Measurements from ENCODE around the gene ZNF107.

Gene ZNF107

DNA sequence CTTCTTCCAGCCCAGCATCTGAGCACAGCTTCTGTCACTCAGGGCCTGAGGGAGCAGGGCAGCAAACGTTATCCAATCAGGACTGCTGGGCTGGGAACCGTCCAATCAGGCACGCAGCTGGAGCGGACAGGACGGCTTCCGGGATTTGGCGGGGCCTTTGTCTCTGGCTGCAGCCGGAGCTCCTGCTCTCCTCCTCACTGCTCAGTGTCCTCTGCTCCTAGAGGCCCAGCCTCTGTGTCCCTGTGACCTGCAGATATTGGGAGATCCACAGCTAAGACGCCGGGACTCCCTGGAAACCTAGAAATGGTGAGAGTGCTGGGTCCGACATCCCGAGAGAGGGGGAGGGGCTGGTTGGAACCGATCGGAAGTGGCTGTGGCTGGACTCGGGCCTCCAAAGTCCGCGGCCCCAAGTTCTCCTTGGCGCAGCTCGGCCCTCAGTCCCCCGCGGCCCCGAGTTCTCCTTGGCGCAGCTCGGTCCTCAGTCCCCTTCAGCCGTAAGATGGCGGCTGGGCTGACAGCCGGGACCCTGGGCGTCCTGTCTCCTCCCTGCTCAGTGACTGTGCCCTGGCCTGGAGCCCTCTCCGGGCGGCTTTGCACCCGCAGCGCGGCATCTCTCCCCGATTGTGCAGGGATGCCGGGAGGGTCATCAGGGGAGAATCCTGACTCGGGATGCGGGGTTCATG is at the start of gene ZNF107:
TSS of gene ZNF107 (plus strand) at position 154 of the 683 bp plus-strand sequence. CDS start at position 304, 150 bp downstream.
- no peaks in the 10 kb centered on the region for H3K27me3 Mint-ChIP-seq
- H3K36me3 Mint-ChIP-seq (ENCODE audit: low read depth) = peaks cover 49% of the 10 kb centered on the region
- peaks cover 61% of the 10 kb centered on the region for H3K4me1 Mint-ChIP-seq (ENCODE audit: low read depth)
- peak within 1 kb of the TSS; percentile 94 for H3K27ac Mint-ChIP-seq
- H3K4me3 Mint-ChIP-seq = peak within 1 kb of the TSS; percentile 95
- H3K9me3 Mint-ChIP-seq = peaks cover 16% of the 10 kb centered on the region

DNA sequence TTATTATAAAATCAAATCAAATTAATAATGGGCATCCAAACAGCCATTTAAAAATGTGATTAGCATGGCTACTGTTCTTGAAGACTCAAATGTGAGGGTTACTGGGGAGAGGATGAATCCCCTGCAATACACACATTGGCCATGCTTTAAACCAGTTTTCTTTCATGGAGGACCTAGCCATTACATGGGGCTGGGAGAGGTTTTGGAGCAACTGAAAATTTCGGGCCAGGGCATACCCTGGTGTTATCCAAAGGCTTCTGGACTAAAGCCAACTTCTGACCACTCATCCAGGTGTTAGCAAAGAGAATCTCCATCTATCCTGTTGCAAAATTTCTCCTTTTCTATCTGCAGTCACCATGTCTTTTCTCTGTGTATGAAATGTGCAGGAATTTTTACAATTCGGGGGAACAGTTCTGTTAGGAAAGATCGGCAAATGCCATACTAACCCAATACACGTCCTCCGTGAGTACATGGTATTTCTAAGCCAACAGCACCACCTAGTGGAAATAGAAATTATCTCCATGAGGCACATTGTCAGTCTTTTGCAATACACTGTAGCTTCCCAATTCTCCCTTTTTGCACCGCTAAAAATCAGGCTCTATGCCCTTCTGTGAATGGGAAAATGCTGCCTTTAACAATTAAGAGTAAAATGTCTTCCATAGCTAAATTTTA is 47.0 kb upstream of the ZNF107 start:
- no peaks in the 10 kb centered on the region for H3K9me3 Mint-ChIP-seq
- H3K4me3 Mint-ChIP-seq = no peak overlapping the region
- H3K36me3 Mint-ChIP-seq (ENCODE audit: low read depth) = no peaks in the 10 kb centered on the region
- H3K27me3 Mint-ChIP-seq = no peaks in the 10 kb centered on the region
- H3K27ac Mint-ChIP-seq = no peak overlapping the region
- no peaks in the 10 kb centered on the region for H3K4me1 Mint-ChIP-seq (ENCODE audit: low read depth)

DNA sequence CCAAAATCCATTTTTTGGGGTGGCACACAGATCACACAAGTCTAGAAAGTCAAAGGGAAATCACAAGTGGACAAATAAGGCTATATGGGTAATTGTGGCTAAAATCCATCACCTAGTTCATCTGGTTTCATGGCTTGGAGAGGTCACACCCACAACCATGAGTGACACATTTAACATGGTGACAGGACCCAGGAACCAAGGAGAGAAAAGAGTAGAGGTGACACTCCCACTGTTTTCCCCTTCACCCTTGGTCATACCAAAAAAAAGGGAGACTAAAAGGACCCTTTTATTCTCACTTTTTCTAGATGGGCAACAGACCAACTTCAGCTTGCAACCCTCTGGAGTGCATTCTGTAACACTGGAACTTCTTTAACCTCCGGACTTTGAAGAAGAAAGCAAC is 46.2 kb upstream of the ZNF107 start:
- Mint-ChIP-seq H3K4me3 (no peak overlapping the region), H3K36me3 (ENCODE audit: low read depth) (no peaks in the 10 kb centered on the region), H3K27ac (no peak overlapping the region), H3K27me3 (no peaks in the 10 kb centered on the region), H3K4me1 (ENCODE audit: low read depth) (no peaks in the 10 kb centered on the region), H3K9me3 (no peaks in the 10 kb centered on the region)

GRCh38 chr7:64621656-64622055 is 44.3 kb upstream of the ZNF107 start:
- no peaks in the 10 kb centered on the region for H3K36me3 Mint-ChIP-seq (ENCODE audit: low read depth)
- H3K9me3 Mint-ChIP-seq = no peaks in the 10 kb centered on the region
- no peak overlapping the region for H3K27ac Mint-ChIP-seq
- no peaks in the 10 kb centered on the region for H3K27me3 Mint-ChIP-seq
- H3K4me3 Mint-ChIP-seq = no peak overlapping the region
- H3K4me1 Mint-ChIP-seq (ENCODE audit: low read depth) = peaks cover 4% of the 10 kb centered on the region

- no peaks in the 10 kb centered on the region for H3K36me3 Mint-ChIP-seq (ENCODE audit: low read depth)
- no peaks in the 10 kb centered on the region for H3K27me3 Mint-ChIP-seq
- no peaks in the 10 kb centered on the region for H3K9me3 Mint-ChIP-seq
- H3K4me1 Mint-ChIP-seq (ENCODE audit: low read depth) = peaks cover 4% of the 10 kb centered on the region
- no peak overlapping the region for H3K27ac Mint-ChIP-seq
- no peak overlapping the region for H3K4me3 Mint-ChIP-seq
These were observed 40.5 kb upstream of the ZNF107 start for GRCh38 chr7:64625114-64626082.

- no peak overlapping the region for H3K4me3 Mint-ChIP-seq
- H3K9me3 Mint-ChIP-seq = no peaks in the 10 kb centered on the region
- H3K27me3 Mint-ChIP-seq = no peaks in the 10 kb centered on the region
- no peak overlapping the region for H3K27ac Mint-ChIP-seq
- no peaks in the 10 kb centered on the region for H3K36me3 Mint-ChIP-seq (ENCODE audit: low read depth)
- peaks cover 4% of the 10 kb centered on the region for H3K4me1 Mint-ChIP-seq (ENCODE audit: low read depth)
These were observed 39.9 kb upstream of the ZNF107 start for GRCh38 chr7:64626083-64626469.

DNA sequence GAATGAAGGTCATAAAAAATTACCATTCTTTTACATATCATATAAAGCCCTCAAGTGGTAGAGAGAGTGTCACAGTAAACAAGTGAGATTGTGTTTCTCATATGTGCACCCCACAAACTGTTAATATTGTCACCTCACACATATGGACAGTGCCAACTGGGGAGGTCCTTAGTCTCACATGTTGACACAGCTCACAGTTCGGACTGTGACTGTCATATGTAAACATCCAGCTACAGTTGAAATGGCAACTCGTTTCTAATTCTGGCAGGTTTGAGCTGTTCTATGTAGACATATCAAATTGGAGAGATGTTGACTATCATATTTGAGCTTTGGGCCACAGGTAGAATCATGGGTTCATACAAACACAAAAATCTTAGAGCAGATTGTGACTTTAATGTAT is 39.4 kb upstream of the ZNF107 start:
- no peaks in the 10 kb centered on the region for H3K27me3 Mint-ChIP-seq
- no peaks in the 10 kb centered on the region for H3K9me3 Mint-ChIP-seq
- H3K4me1 Mint-ChIP-seq (ENCODE audit: low read depth) = peaks cover 4% of the 10 kb centered on the region
- H3K27ac Mint-ChIP-seq = no peak overlapping the region
- H3K36me3 Mint-ChIP-seq (ENCODE audit: low read depth) = no peaks in the 10 kb centered on the region
- H3K4me3 Mint-ChIP-seq = no peak overlapping the region

GRCh38 chr7:64628192-64628591 is 37.7 kb upstream of the ZNF107 start:
- no peak overlapping the region for H3K27ac Mint-ChIP-seq
- H3K27me3 Mint-ChIP-seq = no peaks in the 10 kb centered on the region
- no peaks in the 10 kb centered on the region for H3K9me3 Mint-ChIP-seq
- H3K36me3 Mint-ChIP-seq (ENCODE audit: low read depth) = no peaks in the 10 kb centered on the region
- peaks cover 4% of the 10 kb centered on the region for H3K4me1 Mint-ChIP-seq (ENCODE audit: low read depth)
- no peak overlapping the region for H3K4me3 Mint-ChIP-seq

DNA sequence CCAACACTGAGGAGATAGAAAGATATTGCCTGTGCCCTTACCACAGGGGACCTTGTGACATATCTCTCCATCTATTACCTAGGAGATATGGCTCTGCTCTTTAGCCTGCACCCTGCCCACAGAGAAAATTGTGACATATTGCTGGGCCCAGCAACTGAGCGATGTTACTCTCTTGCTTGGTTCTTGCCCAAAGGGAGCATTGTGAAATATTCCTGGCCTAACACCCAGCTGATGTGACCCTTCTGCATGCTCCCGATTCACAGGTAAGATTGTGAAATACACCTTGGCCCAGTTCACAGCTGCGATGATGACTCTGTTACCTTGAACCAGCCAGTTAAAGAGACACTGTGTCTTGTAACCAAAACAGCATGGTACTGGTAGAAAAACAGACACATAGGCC is 37.2 kb upstream of the ZNF107 start:
- Mint-ChIP-seq H3K4me3 (no peak overlapping the region), H3K27me3 (no peaks in the 10 kb centered on the region), H3K27ac (no peak overlapping the region), H3K36me3 (ENCODE audit: low read depth) (no peaks in the 10 kb centered on the region), H3K4me1 (ENCODE audit: low read depth) (peaks cover 4% of the 10 kb centered on the region), H3K9me3 (no peaks in the 10 kb centered on the region)

DNA sequence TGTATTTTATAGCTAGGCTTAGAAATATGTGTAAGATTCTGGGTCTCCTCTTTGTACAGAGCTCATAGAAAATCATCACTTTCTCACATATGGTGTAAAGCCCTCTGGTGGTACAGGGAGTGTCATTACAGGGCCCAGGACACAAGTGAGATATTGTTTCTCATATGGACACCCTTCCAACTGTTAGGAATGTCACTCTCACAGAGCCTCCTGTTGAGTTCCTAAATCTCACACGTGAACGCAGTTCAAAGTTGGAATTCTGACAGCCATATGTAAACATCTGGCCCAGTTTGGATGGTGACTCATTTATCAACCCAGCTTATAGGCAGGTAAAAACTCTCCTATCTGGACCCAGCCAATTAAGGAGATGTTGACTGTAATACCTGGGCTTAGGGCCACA is 35.4 kb upstream of the ZNF107 start:
- no peak overlapping the region for H3K4me3 Mint-ChIP-seq
- H3K9me3 Mint-ChIP-seq = no peaks in the 10 kb centered on the region
- no peak overlapping the region for H3K27ac Mint-ChIP-seq
- peaks cover 4% of the 10 kb centered on the region for H3K4me1 Mint-ChIP-seq (ENCODE audit: low read depth)
- H3K36me3 Mint-ChIP-seq (ENCODE audit: low read depth) = no peaks in the 10 kb centered on the region
- no peaks in the 10 kb centered on the region for H3K27me3 Mint-ChIP-seq

- H3K9me3 Mint-ChIP-seq = no peaks in the 10 kb centered on the region
- H3K4me3 Mint-ChIP-seq = no peak overlapping the region
- no peak overlapping the region for H3K27ac Mint-ChIP-seq
- H3K36me3 Mint-ChIP-seq (ENCODE audit: low read depth) = no peaks in the 10 kb centered on the region
- no peaks in the 10 kb centered on the region for H3K4me1 Mint-ChIP-seq (ENCODE audit: low read depth)
- no peaks in the 10 kb centered on the region for H3K27me3 Mint-ChIP-seq
These were observed 33.9 kb upstream of the ZNF107 start for GRCh38 chr7:64632029-64632428.

GRCh38 chr7:64633401-64633800 is 32.5 kb upstream of the ZNF107 start:
- no peaks in the 10 kb centered on the region for H3K4me1 Mint-ChIP-seq (ENCODE audit: low read depth)
- no peaks in the 10 kb centered on the region for H3K9me3 Mint-ChIP-seq
- no peaks in the 10 kb centered on the region for H3K36me3 Mint-ChIP-seq (ENCODE audit: low read depth)
- no peaks in the 10 kb centered on the region for H3K27me3 Mint-ChIP-seq
- H3K27ac Mint-ChIP-seq = no peak overlapping the region
- H3K4me3 Mint-ChIP-seq = no peak overlapping the region

DNA sequence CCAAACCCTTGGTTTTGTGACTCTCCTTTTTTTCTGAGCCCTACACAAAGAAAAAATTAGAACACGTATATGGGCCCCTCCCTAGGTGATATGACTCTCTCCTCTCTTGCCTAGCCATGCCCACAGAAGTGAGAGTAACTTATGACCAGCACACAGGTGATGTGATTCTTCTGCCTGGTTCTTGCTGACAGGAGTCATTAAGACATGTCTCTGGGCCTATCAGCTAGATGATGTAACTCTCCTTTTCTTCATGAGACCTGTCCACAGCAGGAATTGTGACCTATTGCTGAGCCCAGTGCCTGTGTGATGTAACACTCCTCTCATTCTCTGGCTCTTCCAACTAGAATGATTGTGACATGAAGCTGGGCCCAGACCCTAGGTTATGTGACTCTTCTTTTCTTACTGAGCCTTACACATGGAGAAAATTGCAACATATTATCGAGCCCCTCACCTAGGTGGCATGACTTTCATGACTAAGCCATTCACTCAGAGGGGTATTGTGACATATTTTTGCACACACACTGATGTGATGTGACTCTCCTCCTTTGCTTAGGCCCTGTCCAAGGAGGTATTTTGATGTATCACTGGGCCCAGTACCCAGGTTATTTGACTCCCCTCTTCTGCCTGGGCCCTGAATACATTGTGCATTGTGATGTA is 31.4 kb upstream of the ZNF107 start:
- no peaks in the 10 kb centered on the region for H3K36me3 Mint-ChIP-seq (ENCODE audit: low read depth)
- H3K4me3 Mint-ChIP-seq = no peak overlapping the region
- H3K27ac Mint-ChIP-seq = no peak overlapping the region
- H3K27me3 Mint-ChIP-seq = no peaks in the 10 kb centered on the region
- no peaks in the 10 kb centered on the region for H3K9me3 Mint-ChIP-seq
- no peaks in the 10 kb centered on the region for H3K4me1 Mint-ChIP-seq (ENCODE audit: low read depth)

DNA sequence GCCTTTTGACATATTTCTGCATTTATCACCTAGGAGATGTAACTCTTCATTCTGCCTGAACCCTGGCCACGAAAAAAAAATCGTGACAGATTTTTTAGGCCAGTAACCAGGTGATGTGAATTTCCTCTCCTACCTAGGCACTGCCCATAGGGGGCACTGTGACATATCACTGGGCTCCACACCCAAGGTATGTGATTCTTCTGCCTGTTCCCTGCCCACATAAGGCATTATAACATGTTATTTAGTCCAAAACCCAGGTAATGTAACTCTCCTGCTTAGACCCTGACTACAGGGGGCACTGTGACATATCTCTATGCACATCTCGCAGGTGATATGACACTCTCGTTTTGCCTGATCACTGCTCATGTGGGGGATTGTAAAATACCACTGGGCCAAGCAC is 29.5 kb upstream of the ZNF107 start:
- no peaks in the 10 kb centered on the region for H3K9me3 Mint-ChIP-seq
- H3K27ac Mint-ChIP-seq = no peak overlapping the region
- H3K4me1 Mint-ChIP-seq (ENCODE audit: low read depth) = no peaks in the 10 kb centered on the region
- no peaks in the 10 kb centered on the region for H3K36me3 Mint-ChIP-seq (ENCODE audit: low read depth)
- H3K4me3 Mint-ChIP-seq = no peak overlapping the region
- H3K27me3 Mint-ChIP-seq = no peaks in the 10 kb centered on the region

Data from stimulated activated naive CD8-positive, alpha-beta T cell treated with anti-CD3 and anti-CD28 coated beads, Interleukin-15, Interleukin-2, amounts not matched to agents 100 ng/mL and 50 ng/mL, for 24 hours (primary cell).